ENCODE results near the gene KCNK4. TPM values are rescaled to one million over a fixed set of nuclear protein-coding genes. Genes with fewer than 3 reads are reported as not detected.

KCNK4 gene
- total and polyA plus RNA-seq, 2 of the 13 experiments (the other 11 are each of a cell fraction or from before 2014, with no cell fraction given), result not detected

DNA sequence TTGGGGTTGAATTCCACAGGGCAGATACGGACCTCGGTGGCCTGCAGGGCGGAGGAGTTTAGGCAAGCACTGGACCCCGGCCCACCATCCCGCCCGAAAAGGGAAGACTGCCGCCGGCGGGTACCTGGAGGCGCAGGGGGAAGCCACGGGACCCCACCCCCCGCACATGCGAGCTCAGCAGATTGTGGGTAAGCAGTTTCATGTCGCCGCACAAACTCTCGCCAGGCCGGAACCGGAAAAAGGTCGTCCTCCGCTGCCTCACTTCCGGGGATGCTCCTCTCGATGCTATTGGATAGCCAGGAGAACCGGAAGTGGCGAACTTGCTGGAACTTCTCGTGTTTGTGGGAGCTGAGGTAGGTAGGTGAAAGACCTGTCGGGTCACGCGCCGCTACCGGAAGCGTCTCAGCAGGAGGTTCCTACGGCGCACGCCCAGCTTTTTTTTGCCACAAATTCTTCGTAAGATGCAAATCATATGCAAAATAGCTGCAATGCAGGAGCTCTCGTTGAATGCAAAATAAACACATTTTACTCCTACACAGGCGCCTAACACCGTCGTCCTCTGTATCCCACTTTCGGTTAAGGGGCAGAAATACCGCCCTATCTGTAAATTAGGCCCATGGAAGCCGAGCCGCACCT lies 26.3 kb downstream of the KCNK4 start, which contains the start of gene TRMT112 (continued):
- TF ChIP-seq, protein P1, sequence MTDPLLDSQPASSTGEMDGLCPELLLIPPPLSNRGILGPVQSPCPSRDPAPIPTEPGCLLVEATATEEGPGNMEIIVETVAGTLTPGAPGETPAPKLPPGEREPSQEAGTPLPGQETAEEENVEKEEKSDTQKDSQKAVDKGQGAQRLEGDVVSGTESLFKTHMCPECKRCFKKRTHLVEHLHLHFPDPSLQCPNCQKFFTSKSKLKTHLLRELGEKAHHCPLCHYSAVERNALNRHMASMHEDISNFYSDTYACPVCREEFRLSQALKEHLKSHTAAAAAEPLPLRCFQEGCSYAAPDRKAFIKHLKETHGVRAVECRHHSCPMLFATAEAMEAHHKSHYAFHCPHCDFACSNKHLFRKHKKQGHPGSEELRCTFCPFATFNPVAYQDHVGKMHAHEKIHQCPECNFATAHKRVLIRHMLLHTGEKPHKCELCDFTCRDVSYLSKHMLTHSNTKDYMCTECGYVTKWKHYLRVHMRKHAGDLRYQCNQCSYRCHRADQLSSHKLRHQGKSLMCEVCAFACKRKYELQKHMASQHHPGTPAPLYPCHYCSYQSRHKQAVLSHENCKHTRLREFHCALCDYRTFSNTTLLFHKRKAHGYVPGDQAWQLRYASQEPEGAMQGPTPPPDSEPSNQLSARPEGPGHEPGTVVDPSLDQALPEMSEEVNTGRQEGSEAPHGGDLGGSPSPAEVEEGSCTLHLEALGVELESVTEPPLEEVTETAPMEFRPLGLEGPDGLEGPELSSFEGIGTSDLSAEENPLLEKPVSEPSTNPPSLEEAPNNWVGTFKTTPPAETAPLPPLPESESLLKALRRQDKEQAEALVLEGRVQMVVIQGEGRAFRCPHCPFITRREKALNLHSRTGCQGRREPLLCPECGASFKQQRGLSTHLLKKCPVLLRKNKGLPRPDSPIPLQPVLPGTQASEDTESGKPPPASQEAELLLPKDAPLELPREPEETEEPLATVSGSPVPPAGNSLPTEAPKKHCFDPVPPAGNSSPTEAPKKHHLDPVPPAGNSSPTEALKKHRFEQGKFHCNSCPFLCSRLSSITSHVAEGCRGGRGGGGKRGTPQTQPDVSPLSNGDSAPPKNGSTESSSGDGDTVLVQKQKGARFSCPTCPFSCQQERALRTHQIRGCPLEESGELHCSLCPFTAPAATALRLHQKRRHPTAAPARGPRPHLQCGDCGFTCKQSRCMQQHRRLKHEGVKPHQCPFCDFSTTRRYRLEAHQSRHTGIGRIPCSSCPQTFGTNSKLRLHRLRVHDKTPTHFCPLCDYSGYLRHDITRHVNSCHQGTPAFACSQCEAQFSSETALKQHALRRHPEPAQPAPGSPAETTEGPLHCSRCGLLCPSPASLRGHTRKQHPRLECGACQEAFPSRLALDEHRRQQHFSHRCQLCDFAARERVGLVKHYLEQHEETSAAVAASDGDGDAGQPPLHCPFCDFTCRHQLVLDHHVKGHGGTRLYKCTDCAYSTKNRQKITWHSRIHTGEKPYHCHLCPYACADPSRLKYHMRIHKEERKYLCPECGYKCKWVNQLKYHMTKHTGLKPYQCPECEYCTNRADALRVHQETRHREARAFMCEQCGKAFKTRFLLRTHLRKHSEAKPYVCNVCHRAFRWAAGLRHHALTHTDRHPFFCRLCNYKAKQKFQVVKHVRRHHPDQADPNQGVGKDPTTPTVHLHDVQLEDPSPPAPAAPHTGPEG (CRISPR knock-in tag; IDR thresholded peaks at IDR 0.05), result no peak
- no peak for TF ChIP-seq STAG1 (CRISPR knock-in tag; IDR thresholded peaks at IDR 0.05)
- TF ChIP-seq, protein P2, sequence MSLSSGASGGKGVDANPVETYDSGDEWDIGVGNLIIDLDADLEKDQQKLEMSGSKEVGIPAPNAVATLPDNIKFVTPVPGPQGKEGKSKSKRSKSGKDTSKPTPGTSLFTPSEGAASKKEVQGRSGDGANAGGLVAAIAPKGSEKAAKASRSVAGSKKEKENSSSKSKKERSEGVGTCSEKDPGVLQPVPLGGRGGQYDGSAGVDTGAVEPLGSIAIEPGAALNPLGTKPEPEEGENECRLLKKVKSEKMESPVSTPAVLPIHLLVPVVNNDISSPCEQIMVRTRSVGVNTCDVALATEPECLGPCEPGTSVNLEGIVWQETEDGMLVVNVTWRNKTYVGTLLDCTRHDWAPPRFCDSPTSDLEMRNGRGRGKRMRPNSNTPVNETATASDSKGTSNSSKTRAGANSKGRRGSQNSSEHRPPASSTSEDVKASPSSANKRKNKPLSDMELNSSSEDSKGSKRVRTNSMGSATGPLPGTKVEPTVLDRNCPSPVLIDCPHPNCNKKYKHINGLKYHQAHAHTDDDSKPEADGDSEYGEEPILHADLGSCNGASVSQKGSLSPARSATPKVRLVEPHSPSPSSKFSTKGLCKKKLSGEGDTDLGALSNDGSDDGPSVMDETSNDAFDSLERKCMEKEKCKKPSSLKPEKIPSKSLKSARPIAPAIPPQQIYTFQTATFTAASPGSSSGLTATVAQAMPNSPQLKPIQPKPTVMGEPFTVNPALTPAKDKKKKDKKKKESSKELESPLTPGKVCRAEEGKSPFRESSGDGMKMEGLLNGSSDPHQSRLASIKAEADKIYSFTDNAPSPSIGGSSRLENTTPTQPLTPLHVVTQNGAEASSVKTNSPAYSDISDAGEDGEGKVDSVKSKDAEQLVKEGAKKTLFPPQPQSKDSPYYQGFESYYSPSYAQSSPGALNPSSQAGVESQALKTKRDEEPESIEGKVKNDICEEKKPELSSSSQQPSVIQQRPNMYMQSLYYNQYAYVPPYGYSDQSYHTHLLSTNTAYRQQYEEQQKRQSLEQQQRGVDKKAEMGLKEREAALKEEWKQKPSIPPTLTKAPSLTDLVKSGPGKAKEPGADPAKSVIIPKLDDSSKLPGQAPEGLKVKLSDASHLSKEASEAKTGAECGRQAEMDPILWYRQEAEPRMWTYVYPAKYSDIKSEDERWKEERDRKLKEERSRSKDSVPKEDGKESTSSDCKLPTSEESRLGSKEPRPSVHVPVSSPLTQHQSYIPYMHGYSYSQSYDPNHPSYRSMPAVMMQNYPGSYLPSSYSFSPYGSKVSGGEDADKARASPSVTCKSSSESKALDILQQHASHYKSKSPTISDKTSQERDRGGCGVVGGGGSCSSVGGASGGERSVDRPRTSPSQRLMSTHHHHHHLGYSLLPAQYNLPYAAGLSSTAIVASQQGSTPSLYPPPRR (CRISPR knock-in tag; IDR thresholded peaks at IDR 0.05; ENCODE audit: borderline replicate concordance), result no peak
- no peak for TF ChIP-seq NPAS2 (CRISPR knock-in tag; IDR thresholded peaks at IDR 0.05; ENCODE audit: borderline replicate concordance)
- peak; percentile 92; the same call in 1 of the 2 replicates for TF ChIP-seq ELF4 (CRISPR knock-in tag; IDR thresholded peaks at IDR 0.05; ENCODE audit: borderline replicate concordance)
- TF ChIP-seq, protein P3, sequence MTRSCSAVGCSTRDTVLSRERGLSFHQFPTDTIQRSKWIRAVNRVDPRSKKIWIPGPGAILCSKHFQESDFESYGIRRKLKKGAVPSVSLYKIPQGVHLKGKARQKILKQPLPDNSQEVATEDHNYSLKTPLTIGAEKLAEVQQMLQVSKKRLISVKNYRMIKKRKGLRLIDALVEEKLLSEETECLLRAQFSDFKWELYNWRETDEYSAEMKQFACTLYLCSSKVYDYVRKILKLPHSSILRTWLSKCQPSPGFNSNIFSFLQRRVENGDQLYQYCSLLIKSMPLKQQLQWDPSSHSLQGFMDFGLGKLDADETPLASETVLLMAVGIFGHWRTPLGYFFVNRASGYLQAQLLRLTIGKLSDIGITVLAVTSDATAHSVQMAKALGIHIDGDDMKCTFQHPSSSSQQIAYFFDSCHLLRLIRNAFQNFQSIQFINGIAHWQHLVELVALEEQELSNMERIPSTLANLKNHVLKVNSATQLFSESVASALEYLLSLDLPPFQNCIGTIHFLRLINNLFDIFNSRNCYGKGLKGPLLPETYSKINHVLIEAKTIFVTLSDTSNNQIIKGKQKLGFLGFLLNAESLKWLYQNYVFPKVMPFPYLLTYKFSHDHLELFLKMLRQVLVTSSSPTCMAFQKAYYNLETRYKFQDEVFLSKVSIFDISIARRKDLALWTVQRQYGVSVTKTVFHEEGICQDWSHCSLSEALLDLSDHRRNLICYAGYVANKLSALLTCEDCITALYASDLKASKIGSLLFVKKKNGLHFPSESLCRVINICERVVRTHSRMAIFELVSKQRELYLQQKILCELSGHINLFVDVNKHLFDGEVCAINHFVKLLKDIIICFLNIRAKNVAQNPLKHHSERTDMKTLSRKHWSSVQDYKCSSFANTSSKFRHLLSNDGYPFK (CRISPR knock-in tag; IDR thresholded peaks at IDR 0.05; ENCODE audit: borderline replicate concordance), result peak; percentile 76; the same call in 1 of the 2 replicates
- TF ChIP-seq ZNF879 (CRISPR knock-in tag; IDR thresholded peaks at IDR 0.05), result no peak
- TF ChIP-seq, protein P4, sequence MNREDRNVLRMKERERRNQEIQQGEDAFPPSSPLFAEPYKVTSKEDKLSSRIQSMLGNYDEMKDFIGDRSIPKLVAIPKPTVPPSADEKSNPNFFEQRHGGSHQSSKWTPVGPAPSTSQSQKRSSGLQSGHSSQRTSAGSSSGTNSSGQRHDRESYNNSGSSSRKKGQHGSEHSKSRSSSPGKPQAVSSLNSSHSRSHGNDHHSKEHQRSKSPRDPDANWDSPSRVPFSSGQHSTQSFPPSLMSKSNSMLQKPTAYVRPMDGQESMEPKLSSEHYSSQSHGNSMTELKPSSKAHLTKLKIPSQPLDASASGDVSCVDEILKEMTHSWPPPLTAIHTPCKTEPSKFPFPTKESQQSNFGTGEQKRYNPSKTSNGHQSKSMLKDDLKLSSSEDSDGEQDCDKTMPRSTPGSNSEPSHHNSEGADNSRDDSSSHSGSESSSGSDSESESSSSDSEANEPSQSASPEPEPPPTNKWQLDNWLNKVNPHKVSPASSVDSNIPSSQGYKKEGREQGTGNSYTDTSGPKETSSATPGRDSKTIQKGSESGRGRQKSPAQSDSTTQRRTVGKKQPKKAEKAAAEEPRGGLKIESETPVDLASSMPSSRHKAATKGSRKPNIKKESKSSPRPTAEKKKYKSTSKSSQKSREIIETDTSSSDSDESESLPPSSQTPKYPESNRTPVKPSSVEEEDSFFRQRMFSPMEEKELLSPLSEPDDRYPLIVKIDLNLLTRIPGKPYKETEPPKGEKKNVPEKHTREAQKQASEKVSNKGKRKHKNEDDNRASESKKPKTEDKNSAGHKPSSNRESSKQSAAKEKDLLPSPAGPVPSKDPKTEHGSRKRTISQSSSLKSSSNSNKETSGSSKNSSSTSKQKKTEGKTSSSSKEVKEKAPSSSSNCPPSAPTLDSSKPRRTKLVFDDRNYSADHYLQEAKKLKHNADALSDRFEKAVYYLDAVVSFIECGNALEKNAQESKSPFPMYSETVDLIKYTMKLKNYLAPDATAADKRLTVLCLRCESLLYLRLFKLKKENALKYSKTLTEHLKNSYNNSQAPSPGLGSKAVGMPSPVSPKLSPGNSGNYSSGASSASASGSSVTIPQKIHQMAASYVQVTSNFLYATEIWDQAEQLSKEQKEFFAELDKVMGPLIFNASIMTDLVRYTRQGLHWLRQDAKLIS (CRISPR knock-in tag; IDR thresholded peaks at IDR 0.05), result no peak
- no peak for TF ChIP-seq ZNF724P (CRISPR knock-in tag; IDR thresholded peaks at IDR 0.05; ENCODE audit: borderline replicate concordance)
- TF ChIP-seq ZNF33B (CRISPR knock-in tag; IDR thresholded peaks at IDR 0.05), result no peak

All from HepG2 (cell line).